ENCODE results near the gene CUL7. TPM values are rescaled to one million over a fixed set of nuclear protein-coding genes. Genes with fewer than 3 reads are reported as not detected.

Gene CUL7
- total and polyA plus RNA-seq, 2 donors (not counting 1 experiment from before 2014, with no cell fraction given): 17.4 to 21.4 TPM

- no peak for TF ChIP-seq EZH2 (IDR thresholded peaks at IDR 0.05; ENCODE audit: borderline replicate concordance, insufficient read depth, low read depth, low read length, poor library complexity, severe bottlenecking)
- TF ChIP-seq CTCF (IDR thresholded peaks at IDR 0.05): no peak
- no peaks in the 10 kb centered on the region for H3K9me3 Mint-ChIP-seq (ENCODE audit: insufficient read depth)
- DNase-seq (no peak), ATAC-seq (ENCODE audit: low read depth) (no peak)
- H3K4me1 Mint-ChIP-seq: no peaks in the 10 kb centered on the region
- Histone ChIP-seq H3K9ac (ENCODE audit: low read length) (no peak overlapping the region), H2AFZ (ENCODE audit: insufficient read depth, low read depth, low read length, poor library complexity, severe bottlenecking) (no peak overlapping the region), H3K4me3 (ENCODE audit: control extremely low read depth in 1 of 5, extremely low read depth in 1 of 5, insufficient read depth in 1 of 5, low read depth in 2 of 5, low read length in 4 of 5) (no peak overlapping the region), H3K79me2 (ENCODE audit: control insufficient read depth, insufficient read depth, low read length) (peaks cover 25% of the 10 kb centered on the region), H3K27me3 (replicated peaks in 1 of 4; ENCODE audit: control extremely low read depth in 1 of 4, control insufficient read depth in 3 of 4, insufficient read depth in 4 of 4, low read length in 3 of 4) (no peaks in the 10 kb centered on the region), H4K20me1 (ENCODE audit: control insufficient read depth, insufficient read depth, low read length, poor library complexity, severe bottlenecking) (no peaks in the 10 kb centered on the region), H3K4me2 (replicated peaks; ENCODE audit: low read depth, low read length, poor library complexity, severe bottlenecking) (no peak overlapping the region), H3K27ac (ENCODE audit: low read length in 2 of 2) (no peak overlapping the region), H3K4me1 (ENCODE audit: control insufficient read depth in 2 of 2, insufficient read depth in 2 of 2, low read length in 2 of 2) (no peaks in the 10 kb centered on the region), H3K9me3 (ENCODE audit: control extremely low read depth in 1 of 3, control insufficient read depth in 2 of 3, insufficient read depth in 1 of 3, low read length in 2 of 3) (no peaks in the 10 kb centered on the region), H3K36me3 (replicated peaks in 1 of 2; ENCODE audit: control extremely low read depth in 1 of 2, control insufficient read depth in 1 of 2, extremely low read depth in 1 of 2, insufficient read depth in 2 of 2, low read length in 1 of 2) (peaks cover 0 to 5% of the 10 kb centered on the region in 2 experiments)
- intact Hi-C loops (cut with micrococcal nuclease): no loop called here
- no peaks in the 10 kb centered on the region for H3K27me3 Mint-ChIP-seq
- CTCF ChIA-PET: no interaction called here
- no peak overlapping the region for H3K4me3 Mint-ChIP-seq
- POLR2A ChIA-PET: interaction anchor here (0.6 to 0.7 kb wide), 2 partner anchors 18 to 52 kb away, joined by 3 to 4 read pairs; partner anchors contain the start of gene PEX6
- H3K27ac Mint-ChIP-seq: no peak overlapping the region
Measured at GRCh38 chr6:42996513-42996912, 57.1 kb downstream of the CUL7 start.

GRCh38 chr6:42993445-42993844 is 60.2 kb downstream of the CUL7 start:
- Histone ChIP-seq H2AFZ (ENCODE audit: insufficient read depth, low read depth, low read length, poor library complexity, severe bottlenecking) (no peak overlapping the region), H3K27me3 (replicated peaks in 1 of 4; ENCODE audit: control extremely low read depth in 1 of 4, control insufficient read depth in 3 of 4, insufficient read depth in 4 of 4, low read length in 3 of 4) (no peaks in the 10 kb centered on the region), H3K4me2 (replicated peaks; ENCODE audit: low read depth, low read length, poor library complexity, severe bottlenecking) (no peak overlapping the region), H3K4me1 (ENCODE audit: control insufficient read depth in 2 of 2, insufficient read depth in 2 of 2, low read length in 2 of 2) (no peaks in the 10 kb centered on the region), H3K9me3 (ENCODE audit: control extremely low read depth in 1 of 3, control insufficient read depth in 2 of 3, insufficient read depth in 1 of 3, low read length in 2 of 3) (no peaks in the 10 kb centered on the region), H4K20me1 (ENCODE audit: control insufficient read depth, insufficient read depth, low read length, poor library complexity, severe bottlenecking) (no peaks in the 10 kb centered on the region), H3K79me2 (ENCODE audit: control insufficient read depth, insufficient read depth, low read length) (peaks cover 21% of the 10 kb centered on the region), H3K36me3 (replicated peaks in 1 of 2; ENCODE audit: control extremely low read depth in 1 of 2, control insufficient read depth in 1 of 2, extremely low read depth in 1 of 2, insufficient read depth in 2 of 2, low read length in 1 of 2) (peaks cover 0 to 26% of the 10 kb centered on the region in 2 experiments), H3K27ac (ENCODE audit: low read length in 2 of 2) (no peak overlapping the region), H3K9ac (ENCODE audit: low read length) (no peak overlapping the region), H3K4me3 (ENCODE audit: control extremely low read depth in 1 of 5, extremely low read depth in 1 of 5, insufficient read depth in 1 of 5, low read depth in 2 of 5, low read length in 4 of 5) (no peak overlapping the region)
- Mint-ChIP-seq H3K4me3 (no peak overlapping the region), H3K27ac (no peak overlapping the region), H3K9me3 (ENCODE audit: insufficient read depth) (no peaks in the 10 kb centered on the region), H3K27me3 (no peaks in the 10 kb centered on the region), H3K4me1 (no peaks in the 10 kb centered on the region)
- intact Hi-C loops (cut with micrococcal nuclease): no loop called here
- no peak for TF ChIP-seq CTCF (IDR thresholded peaks at IDR 0.05)
- no peak for TF ChIP-seq EZH2 (IDR thresholded peaks at IDR 0.05; ENCODE audit: borderline replicate concordance, insufficient read depth, low read depth, low read length, poor library complexity, severe bottlenecking)
- CTCF ChIA-PET: no interaction called here
- ATAC-seq (ENCODE audit: low read depth) (no peak), DNase-seq (no peak)
- POLR2A ChIA-PET: no interaction called here
- WGBS (ENCODE audit: insufficient coverage): 100% methylated on average over 1 of the region's 2 CpGs

All from B cell (primary cell).